ENCODE measurements around the gene ERFL.

- no peak for TF ChIP-seq ZNF274 (IDR thresholded peaks at IDR 0.05; ENCODE audit: low read depth, low read length)
- no peak for TF ChIP-seq YY1 (IDR thresholded peaks at IDR 0.05; ENCODE audit: insufficient read depth, insufficient read length)
- no peak for TF ChIP-seq SUZ12 (IDR thresholded peaks at IDR 0.05; ENCODE audit: extremely low read depth, insufficient read depth, insufficient read length)
Measured at GRCh38 chr19:41870401-41870873, 57.8 kb downstream of the ERFL start.

All from NT2/D1 (cell line).